GM12878 (cell line): Measurements from ENCODE around the gene CERT1. TPM values are rescaled to one million over a fixed set of nuclear protein-coding genes. Genes with fewer than 3 reads are reported as not detected.

ENCODE experiments used
- ATAC-seq: fragments of 200-7000 bp; cut with Tn5 transposase; 3 replicates; pipeline ENCODE4 v1.9.1; 2020; ENCODE audit warnings: mild to moderate bottlenecking, moderate library complexity
- BruUV-seq: library from RNA; stranded (reverse); fragments of 400-500 nt; replicated peaks from 2 replicates; lab custom pipeline; 2021; lab: Mats Ljungman, UMichigan
- CTCF ChIA-PET: fragments of 300-600 bp; sonication (Branson Sonifier 250); formaldehyde crosslinking; extraction: SDS; loops from one replicate; lab custom pipeline; 2021; ENCODE audit warnings: inconsistent platforms; lab: Yijun Ruan, JAX
- POLR2A ChIA-PET: fragments of 350-600 bp; formaldehyde crosslinking; extraction: SDS; loops from one replicate; lab custom pipeline; 2021; ENCODE audit warnings: inconsistent platforms; lab: Charles Lee
- RAD21 ChIA-PET: fragments of 300-600 bp; sonication (Branson Sonifier 250); formaldehyde crosslinking; loops from one replicate; lab custom pipeline; 2023; ENCODE audit warnings: antibody characterized with exemption; ENCODE audit not compliant: unreplicated experiment; lab: Charles Lee
- SMC1A ChIA-PET: fragments of 300-600 bp; sonication (Branson Sonifier 250); formaldehyde crosslinking; loops from one replicate; lab custom pipeline; 2023; ENCODE audit not compliant: unreplicated experiment, uncharacterized antibody; lab: Charles Lee
- DNase-seq: peaks from one replicate; pipeline ENCODE4 v3.0.0-alpha.2; 2011; ENCODE audit warnings: low read depth, low spot score
- FAIRE-seq: peaks from 3 replicates; lab custom pipeline; 2011; peaks lifted over from hg19 to GRCh38; lab: Jason Lieb, UNC
- H2AFZ ChIP-seq: 2 replicates; pipeline ENCODE4 v1.6.0; 2011; ENCODE audit warnings: low read depth, low read length, control low read depth; ENCODE audit not compliant: control insufficient read depth
- H3K27ac ChIP-seq: 2 replicates; pipeline ENCODE4 v1.5.1; 2011; ENCODE audit warnings: control low read depth; ENCODE audit not compliant: control insufficient read depth, insufficient read depth
- H3K27me3 ChIP-seq, 2 experiments: replicated peaks in 1 of 2; 2 replicates each; pipeline versions ENCODE4 v1.6.0 to v1.6.1; 2011; ENCODE audit warnings: low read length in 1 of 2; ENCODE audit not compliant: control insufficient read depth in 2 of 2, insufficient read depth in 2 of 2
- H3K36me3 ChIP-seq, 2 experiments: 2 replicates each; pipeline ENCODE4 v1.5.1; 2011; ENCODE audit warnings: low read length in 1 of 2; ENCODE audit not compliant: control insufficient read depth in 2 of 2, insufficient read depth in 2 of 2
- H3K4me1 ChIP-seq: 2 replicates; pipeline ENCODE4 v1.6.1; 2011; ENCODE audit warnings: mild to moderate bottlenecking, low read length, moderate library complexity, mixed read lengths; ENCODE audit not compliant: control insufficient read depth, insufficient read depth
- H3K4me2 ChIP-seq: 2 replicates; pipeline ENCODE4 v1.6.0; 2011; ENCODE audit warnings: control low read depth; ENCODE audit not compliant: control insufficient read depth, insufficient read depth
- H3K4me3 ChIP-seq: fragments of 200-600 bp; sonication (generic); 2 replicates; pipeline ENCODE4 v1.5.1; 2016
- H3K79me2 ChIP-seq: 2 replicates; pipeline ENCODE4 v1.6.0; 2011; ENCODE audit warnings: low read length; ENCODE audit not compliant: control insufficient read depth, insufficient read depth
- H3K9ac ChIP-seq: 2 replicates; pipeline ENCODE4 v1.8.0; 2011; ENCODE audit warnings: low read length, control low read depth, mixed read lengths; ENCODE audit not compliant: control insufficient read depth, insufficient read depth
- H3K9me3 ChIP-seq: replicated peaks from 3 replicates; pipeline ENCODE4 v1.5.1; 2011; ENCODE audit warnings: mild to moderate bottlenecking, low read length; ENCODE audit not compliant: control insufficient read depth, insufficient read depth
- H4K20me1 ChIP-seq: 2 replicates; pipeline ENCODE4 v1.6.0; 2011; ENCODE audit not compliant: control insufficient read depth, insufficient read depth
- GATAD2B ChIP-seq: fragments of 450-650 bp; conservative IDR thresholded peaks from 2 replicates; pipeline ENCODE4 v1.6.1; 2017; ENCODE audit warnings: low read depth, mild to moderate bottlenecking, moderate library complexity
- HCFC1 ChIP-seq: fragments of 150-350 bp; IDR thresholded peaks from 2 replicates; pipeline ENCODE4 v1.6.1; 2014; ENCODE audit warnings: low read length
- HDAC2 ChIP-seq: fragments of 200-600 bp; sonication (generic); IDR thresholded peaks from 2 replicates; pipeline ENCODE4 v1.6.1; 2017
- KDM1A ChIP-seq: fragments of 200-600 bp; sonication (generic); IDR thresholded peaks from 2 replicates; pipeline ENCODE4 v1.6.1; 2016; ENCODE audit warnings: borderline replicate concordance
- MXI1 ChIP-seq: fragments of 150-350 bp; IDR thresholded peaks from 2 replicates; pipeline ENCODE4 v1.6.1; 2011; ENCODE audit warnings: low read depth, mild to moderate bottlenecking, inconsistent platforms, low read length, improper control_type of control experiment
- NKRF ChIP-seq: fragments of 450-650 bp; conservative IDR thresholded peaks from 2 replicates; pipeline ENCODE4 v1.6.1; 2017; ENCODE audit warnings: mild to moderate bottlenecking, moderate library complexity
- NR2F1 ChIP-seq: fragments of 450-650 bp; conservative IDR thresholded peaks from 2 replicates; pipeline ENCODE4 v1.6.1; 2017; ENCODE audit warnings: mild to moderate bottlenecking
- SIX5 ChIP-seq: IDR thresholded peaks from 2 replicates; pipeline ENCODE4 v1.6.1; 2011; ENCODE audit warnings: mild to moderate bottlenecking, low read depth, low read length, moderate library complexity; ENCODE audit not compliant: severe bottlenecking
- TBL1XR1 ChIP-seq: IDR thresholded peaks from 2 replicates; pipeline ENCODE4 v1.6.1; 2012; ENCODE audit warnings: low read depth, low read length, improper control_type of control experiment
- WRNIP1 ChIP-seq: IDR thresholded peaks from 2 replicates; pipeline ENCODE4 v1.6.1; 2011; ENCODE audit warnings: low read depth, low read length, improper control_type of control experiment, borderline replicate concordance
- WGBS: methylation state at CpG from one replicate; pipeline ENCODE4 v1.1.6; 2016; ENCODE audit warnings: low lambda C conversion rate; ENCODE audit not compliant: insufficient replicate concordance, insufficient coverage; ENCODE audit errors: missing lambda C conversion rate; 5-methylcytosine and 5-hydroxymethylcytosine counted together
- in situ Hi-C: fragments of 300-500 bp; cut with MboI; formaldehyde crosslinking; loops from 9 replicates; pipeline ENCODE4 v1.14.3; 2018; ENCODE audit warnings: mixed read lengths
- intact Hi-C: fragments of 100-400 bp; cut with micrococcal nuclease; formaldehyde crosslinking; loops from one replicate; pipeline ENCODE4 v1.14.2; 2022; ENCODE audit not compliant: unreplicated experiment
- polyA plus RNA-seq, 11 experiments: library from polyadenylated mRNA; depleted of rRNA in 4 of 11; unstranded in 6 of 11; stranded (reverse) in 5 of 11; fragments of >200 nt; fragmentation: Nextera tagmentation in 4 of 11; fragmentation: Illumina TruSeq in 1 of 11; extraction: Ambion mirVana in 4 of 11; extraction: Trizol in 1 of 11; gene quantifications; 1 replicate in 1 of 11; 2 replicates in 10 of 11; pipeline versions ENCODE4 v1.2.1 to v1.2.3, GENCODE V29; 2011 to 2016; ENCODE audit warnings: inconsistent platforms in 2 of 11, missing spikeins in 2 of 11, low read depth in 1 of 11
- total RNA-seq, 4 experiments: library from RNA; depleted of rRNA in 3 of 4; stranded (reverse); fragments of >200 nt in 3 of 4; fragmentation: Illumina TruSeq in 1 of 4; extraction: Trizol in 1 of 4; gene quantifications; 2 replicates each; pipeline versions ENCODE4 v1.2.1 to v1.2.3, GENCODE V29; 2013 to 2021

CERT1 gene
- total and polyA plus RNA-seq, 10 of the 15 experiments (the other 5 are each of a cell fraction or from before 2014, with no cell fraction given) = 7.7 to 36.7 (median 25.6) TPM

- no TSS peak for BruUV-seq
- Histone ChIP-seq H3K36me3 (peaks cover 1 to 29% of the 10 kb centered on the region in 2 experiments; a peak in 3 of 4 replicates), H3K9ac (no peak overlapping the region), H4K20me1 (peaks cover 4% of the 10 kb centered on the region; the same call in 1 of the 2 replicates), H3K4me3 (no peak overlapping the region), H3K4me2 (no peak overlapping the region), H3K27me3 (no peaks in the 10 kb centered on the region), H3K9me3 (no peaks in the 10 kb centered on the region), H3K79me2 (peaks cover 61% of the 10 kb centered on the region), H3K4me1 (peaks cover 6% of the 10 kb centered on the region; the same call in 1 of the 2 replicates), H2AFZ (no peak overlapping the region), H3K27ac (no peak overlapping the region)
- ATAC-seq = no peak
- in situ Hi-C loops (no loop called here), intact Hi-C loops (loop anchor here (10.0 kb wide), 1 partner anchor 342 kb away; no protein-coding TSS in a partner anchor)
- SMC1A ChIA-PET = interaction anchor here (2.2 to 4.3 kb wide), 3 partner anchors 13 to 166 kb away, joined by 6 to 18 read pairs (median 10); no protein-coding TSS in a partner anchor
- CTCF ChIA-PET = no interaction called here
- WGBS = 90% methylated on average over 4 of the region's 4 CpGs
- TF ChIP-seq MXI1 = no peak
- no peak for TF ChIP-seq WRNIP1
- no peak for TF ChIP-seq SIX5
- TF ChIP-seq HCFC1 = no peak
- TF ChIP-seq HDAC2 = no peak
- TF ChIP-seq NKRF = no peak
- no peak for TF ChIP-seq NR2F1
- TF ChIP-seq KDM1A = no peak
- no peak for TF ChIP-seq TBL1XR1
- no peak for TF ChIP-seq GATAD2B
- no peak for FAIRE-seq
- no peak for DNase-seq
- RAD21 ChIA-PET = no interaction called here
- POLR2A ChIA-PET = no interaction called here
Observed at GRCh38 chr5:75342836-75343235, 168.6 kb downstream of the CERT1 start.
